Suprapubic skin (tissue), 4 donors: ENCODE measurements around the gene SLC17A2.

Source experiments
- EP300 ChIP-seq: sonication (generic); formaldehyde crosslinking; IDR thresholded peaks from one replicate; pipeline ENCODE4 v1.6.1; 2017; ENCODE audit warnings: antibody characterized with exemption
- POLR2A ChIP-seq, 2 donors: fragments of 450-650 bp; IDR thresholded peaks; one replicate each; pipeline ENCODE4 v1.6.1; 2017; ENCODE audit warnings: antibody characterized with exemption in 2 of 2, mild to moderate bottlenecking in 2 of 2, moderate library complexity in 2 of 2
- POLR2AphosphoS5 ChIP-seq, 3 donors: sonication (generic); formaldehyde crosslinking; IDR thresholded peaks; one replicate each; pipeline ENCODE4 v1.6.1; 2017; ENCODE audit warnings: antibody characterized with exemption in 3 of 3

- TF ChIP-seq POLR2A (IDR thresholded peaks at IDR 0.05), result no peak
- no peak for TF ChIP-seq POLR2AphosphoS5 (IDR thresholded peaks at IDR 0.05)
- no peak for TF ChIP-seq EP300
These were observed 55.5 kb downstream of the SLC17A2 start for GRCh38 chr6:25874822-25875562.
